Memory B cell (primary cell): ENCODE results near the gene QTRT2.

Experiments
- ATAC-seq: fragments of 150-1000 bp; cut with Tn5 transposase; 2 replicates; pipeline ENCODE4 v1.10.0; 2021; ENCODE audit warnings: low read depth, mild to moderate bottlenecking, moderate library complexity
- DNase-seq, 2 donors: peaks; one replicate each; pipeline ENCODE4 v3.0.0; 2022; ENCODE audit warnings: low spot score in 2 of 2
- H3K27ac Mint-ChIP-seq: one replicate; pipeline ENCODE4 v1.8.0; 2022; ENCODE audit warnings: mild to moderate bottlenecking, moderate library complexity, mixed read lengths
- H3K27me3 Mint-ChIP-seq: one replicate; pipeline ENCODE4 v1.8.0; 2022; ENCODE audit warnings: mixed read lengths
- H3K36me3 Mint-ChIP-seq: one replicate; pipeline ENCODE4 v1.8.0; 2022; ENCODE audit warnings: mild to moderate bottlenecking, mixed read lengths
- H3K4me1 Mint-ChIP-seq: one replicate; pipeline ENCODE4 v1.8.0; 2022; ENCODE audit warnings: mixed read lengths
- H3K4me3 Mint-ChIP-seq: one replicate; pipeline ENCODE4 v1.8.0; 2022; ENCODE audit warnings: mild to moderate bottlenecking, moderate library complexity, mixed read lengths
- H3K9me3 Mint-ChIP-seq: one replicate; pipeline ENCODE4 v1.8.0; 2022; ENCODE audit warnings: mixed read lengths

The QTRT2 gene

GRCh38 chr3:114052216-114052615, 4.3 kb upstream of the QTRT2 start:
- Mint-ChIP-seq H3K4me3 (no peak overlapping the region), H3K27me3 (no peaks in the 10 kb centered on the region), H3K9me3 (no peaks in the 10 kb centered on the region), H3K36me3 (peaks cover 11% of the 10 kb centered on the region), H3K27ac (no peak overlapping the region), H3K4me1 (peaks cover 4% of the 10 kb centered on the region)
- ATAC-seq (no peak), DNase-seq (no peak)

- H3K4me3 Mint-ChIP-seq: peak overlapping the region; percentile 97
- no peaks in the 10 kb centered on the region for H3K27me3 Mint-ChIP-seq
- H3K27ac Mint-ChIP-seq: peak overlapping the region; percentile 99
- no peaks in the 10 kb centered on the region for H3K9me3 Mint-ChIP-seq
- DNase-seq (no peak), ATAC-seq (no peak)
- H3K4me1 Mint-ChIP-seq: peaks cover 37% of the 10 kb centered on the region
- peaks cover 5% of the 10 kb centered on the region for H3K36me3 Mint-ChIP-seq
Observed at GRCh38 chr3:114057011-114057347, 442 bp downstream of the QTRT2 start.

GRCh38 chr3:114058646-114059045, 2.1 kb downstream of the QTRT2 start:
- H3K36me3 Mint-ChIP-seq: peaks cover 5% of the 10 kb centered on the region
- DNase-seq (no peak), ATAC-seq (no peak)
- H3K9me3 Mint-ChIP-seq: no peaks in the 10 kb centered on the region
- peak overlapping the region; percentile 60 for H3K27ac Mint-ChIP-seq
- no peaks in the 10 kb centered on the region for H3K27me3 Mint-ChIP-seq
- H3K4me1 Mint-ChIP-seq: peaks cover 37% of the 10 kb centered on the region
- peak overlapping the region; percentile 50 for H3K4me3 Mint-ChIP-seq

- Mint-ChIP-seq H3K27ac (peak overlapping the region; percentile 56), H3K9me3 (no peaks in the 10 kb centered on the region), H3K4me1 (peaks cover 37% of the 10 kb centered on the region), H3K36me3 (peaks cover 10% of the 10 kb centered on the region), H3K4me3 (no peak overlapping the region), H3K27me3 (no peaks in the 10 kb centered on the region)
- DNase-seq (no peak), ATAC-seq (no peak)
Observed at GRCh38 chr3:114060906-114061655, 4.5 kb downstream of the QTRT2 start.

- Mint-ChIP-seq H3K4me1 (peaks cover 5% of the 10 kb centered on the region), H3K27ac (no peak overlapping the region), H3K4me3 (no peak overlapping the region), H3K9me3 (no peaks in the 10 kb centered on the region), H3K27me3 (no peaks in the 10 kb centered on the region), H3K36me3 (peaks cover 38% of the 10 kb centered on the region)
- no peak for DNase-seq
- ATAC-seq: no peak
Observed at GRCh38 chr3:114067804-114068203, 11.3 kb downstream of the QTRT2 start.

- H3K9me3 Mint-ChIP-seq: no peaks in the 10 kb centered on the region
- no peaks in the 10 kb centered on the region for H3K27me3 Mint-ChIP-seq
- ATAC-seq: no peak
- H3K27ac Mint-ChIP-seq: no peak overlapping the region
- DNase-seq: no peak
- peaks cover 5% of the 10 kb centered on the region for H3K4me1 Mint-ChIP-seq
- peaks cover 41% of the 10 kb centered on the region for H3K36me3 Mint-ChIP-seq
- H3K4me3 Mint-ChIP-seq: no peak overlapping the region
Observed at GRCh38 chr3:114068336-114068735, 11.8 kb downstream of the QTRT2 start.

- no peak overlapping the region for H3K4me3 Mint-ChIP-seq
- no peaks in the 10 kb centered on the region for H3K9me3 Mint-ChIP-seq
- peaks cover 5% of the 10 kb centered on the region for H3K4me1 Mint-ChIP-seq
- peaks cover 55% of the 10 kb centered on the region for H3K36me3 Mint-ChIP-seq
- H3K27ac Mint-ChIP-seq: peak overlapping the region; percentile 18
- H3K27me3 Mint-ChIP-seq: no peaks in the 10 kb centered on the region
- DNase-seq (no peak), ATAC-seq (no peak)
Observed at GRCh38 chr3:114071786-114072185, 15.2 kb downstream of the QTRT2 start.

GRCh38 chr3:114076711-114077110, 20.2 kb downstream of the QTRT2 start:
- no peaks in the 10 kb centered on the region for H3K27me3 Mint-ChIP-seq
- H3K27ac Mint-ChIP-seq: no peak overlapping the region
- no peak for ATAC-seq
- H3K4me1 Mint-ChIP-seq: peaks cover 5% of the 10 kb centered on the region
- no peak for DNase-seq
- no peak overlapping the region for H3K4me3 Mint-ChIP-seq
- no peaks in the 10 kb centered on the region for H3K9me3 Mint-ChIP-seq
- peaks cover 52% of the 10 kb centered on the region for H3K36me3 Mint-ChIP-seq

- no peaks in the 10 kb centered on the region for H3K27me3 Mint-ChIP-seq
- no peak overlapping the region for H3K27ac Mint-ChIP-seq
- H3K9me3 Mint-ChIP-seq: no peaks in the 10 kb centered on the region
- no peak overlapping the region for H3K4me3 Mint-ChIP-seq
- ATAC-seq: no peak
- DNase-seq: no peak
- H3K4me1 Mint-ChIP-seq: peaks cover 5% of the 10 kb centered on the region
- peaks cover 50% of the 10 kb centered on the region for H3K36me3 Mint-ChIP-seq
Observed at GRCh38 chr3:114078126-114078525, 21.6 kb downstream of the QTRT2 start.

- H3K4me3 Mint-ChIP-seq: no peak overlapping the region
- ATAC-seq (no peak), DNase-seq (no peak)
- no peak overlapping the region for H3K27ac Mint-ChIP-seq
- H3K4me1 Mint-ChIP-seq: no peaks in the 10 kb centered on the region
- no peaks in the 10 kb centered on the region for H3K9me3 Mint-ChIP-seq
- peaks cover 46% of the 10 kb centered on the region for H3K36me3 Mint-ChIP-seq
- H3K27me3 Mint-ChIP-seq: no peaks in the 10 kb centered on the region
Observed at GRCh38 chr3:114079761-114080160, 23.2 kb downstream of the QTRT2 start.

GRCh38 chr3:114080201-114080600, 23.7 kb downstream of the QTRT2 start:
- H3K4me1 Mint-ChIP-seq: no peaks in the 10 kb centered on the region
- H3K36me3 Mint-ChIP-seq: peaks cover 42% of the 10 kb centered on the region
- no peak overlapping the region for H3K27ac Mint-ChIP-seq
- no peaks in the 10 kb centered on the region for H3K27me3 Mint-ChIP-seq
- H3K4me3 Mint-ChIP-seq: no peak overlapping the region
- no peaks in the 10 kb centered on the region for H3K9me3 Mint-ChIP-seq
- DNase-seq: no peak
- no peak for ATAC-seq

- Mint-ChIP-seq H3K36me3 (peaks cover 49% of the 10 kb centered on the region), H3K27me3 (no peaks in the 10 kb centered on the region), H3K4me1 (no peaks in the 10 kb centered on the region), H3K27ac (no peak overlapping the region), H3K4me3 (no peak overlapping the region), H3K9me3 (no peaks in the 10 kb centered on the region)
- no peak for ATAC-seq
- no peak for DNase-seq
Observed at GRCh38 chr3:114081037-114081436, 24.5 kb downstream of the QTRT2 start.

- H3K9me3 Mint-ChIP-seq: no peaks in the 10 kb centered on the region
- peaks cover 2% of the 10 kb centered on the region for H3K4me1 Mint-ChIP-seq
- peak overlapping the region; percentile 39 for H3K27ac Mint-ChIP-seq
- no peaks in the 10 kb centered on the region for H3K27me3 Mint-ChIP-seq
- no peak for DNase-seq
- no peak for ATAC-seq
- H3K4me3 Mint-ChIP-seq: no peak overlapping the region
- peaks cover 48% of the 10 kb centered on the region for H3K36me3 Mint-ChIP-seq
Observed at GRCh38 chr3:114083112-114083511, 26.6 kb downstream of the QTRT2 start.

- Mint-ChIP-seq H3K27me3 (no peaks in the 10 kb centered on the region), H3K27ac (no peak overlapping the region), H3K36me3 (peaks cover 43% of the 10 kb centered on the region), H3K4me3 (no peak overlapping the region), H3K9me3 (no peaks in the 10 kb centered on the region), H3K4me1 (peaks cover 2% of the 10 kb centered on the region)
- DNase-seq (no peak), ATAC-seq (no peak)
Observed at GRCh38 chr3:114086356-114086755, 29.8 kb downstream of the QTRT2 start.

- peaks cover 27% of the 10 kb centered on the region for H3K36me3 Mint-ChIP-seq
- ATAC-seq (no peak), DNase-seq (no peak)
- no peak overlapping the region for H3K4me3 Mint-ChIP-seq
- peaks cover 7% of the 10 kb centered on the region for H3K4me1 Mint-ChIP-seq
- H3K9me3 Mint-ChIP-seq: peaks cover 1% of the 10 kb centered on the region
- H3K27ac Mint-ChIP-seq: no peak overlapping the region
- H3K27me3 Mint-ChIP-seq: no peaks in the 10 kb centered on the region
Observed at GRCh38 chr3:114089675-114090074, 33.1 kb downstream of the QTRT2 start.
